22Rv1 (cell line): ENCODE measurements around the gene NKX2-2.

Experiments used
- CTCF ChIP-seq: fragments of 450-650 bp; IDR thresholded peaks from 2 replicates; pipeline ENCODE4 v1.5.1; 2017; ENCODE audit warnings: mild to moderate bottlenecking
- ZFX ChIP-seq: fragments of 450-650 bp; IDR thresholded peaks from 2 replicates; pipeline ENCODE4 v1.6.1; 2017; ENCODE audit warnings: antibody characterized with exemption, borderline replicate concordance

GRCh38 chr20:21534453-21534852 is 20.6 kb upstream of the NKX2-2 start:
- no peak for TF ChIP-seq CTCF
- no peak for TF ChIP-seq ZFX
